Pulmonary artery endothelial cell (primary cell): Measurements from ENCODE around the gene ADAMTS3. TPM values are rescaled to one million over a fixed set of nuclear protein-coding genes. Genes with fewer than 3 reads are reported as not detected.
"Not testable (repeated sequence)": the region's sequence is repeated elsewhere in the genome, so short reads cannot be mapped to it uniquely, and the experiment has no call there.

ENCODE experiments used
- DNase-seq: peaks from one replicate; pipeline ENCODE4 v3.0.0-alpha.2; 2011; ENCODE audit warnings: low read depth, low spot score
- total RNA-seq: library from RNA; depleted of rRNA; stranded (reverse); fragments of >200 nt; gene quantifications from 2 replicates; pipeline ENCODE4 v1.2.3, GENCODE V29; 2014

The ADAMTS3 gene
- total RNA-seq, 1 donor from 2014 or later = 5.2 TPM

DNA sequence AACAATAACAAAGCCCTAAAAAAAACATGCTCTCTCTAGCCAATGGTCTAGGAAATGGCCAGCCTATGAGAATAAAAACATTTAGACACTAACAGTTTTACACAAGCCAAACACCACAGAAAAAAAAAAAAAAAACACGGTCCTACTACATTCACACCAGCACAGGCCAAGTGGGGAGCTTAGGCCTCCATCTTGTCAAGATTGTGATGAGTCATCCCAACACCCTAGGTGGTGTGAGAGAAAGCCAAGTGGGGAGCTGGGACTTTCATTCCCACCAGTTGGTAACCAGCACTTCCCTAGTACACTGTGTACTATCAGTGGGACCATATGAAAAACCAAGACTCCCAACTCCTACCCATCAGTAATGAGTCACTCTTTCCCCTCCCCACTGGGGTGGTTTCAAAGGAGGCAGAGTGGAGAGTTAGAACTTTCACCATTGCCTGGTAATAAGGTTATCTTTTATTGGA lies 95.6 kb downstream of the ADAMTS3 start:
- no peak for DNase-seq

DNA sequence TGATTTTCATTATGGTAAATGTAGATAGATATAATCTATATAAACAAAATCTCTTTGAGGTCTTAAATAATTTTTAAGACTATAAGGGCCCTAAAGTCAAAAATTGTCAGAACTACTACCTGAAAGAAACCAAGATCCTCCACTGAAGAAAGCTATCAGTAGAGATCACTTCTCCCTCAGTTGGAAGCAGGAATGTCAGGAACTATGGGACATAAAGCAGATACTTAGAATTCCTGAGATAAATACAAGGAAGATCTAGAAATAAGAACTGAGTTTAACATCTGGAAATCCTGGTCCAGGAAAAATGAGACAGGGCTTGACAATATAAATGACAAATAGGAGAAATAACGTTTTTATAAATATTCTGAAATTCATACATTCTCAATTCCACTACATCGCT lies 97.2 kb downstream of the ADAMTS3 start:
- no peak for DNase-seq

DNA sequence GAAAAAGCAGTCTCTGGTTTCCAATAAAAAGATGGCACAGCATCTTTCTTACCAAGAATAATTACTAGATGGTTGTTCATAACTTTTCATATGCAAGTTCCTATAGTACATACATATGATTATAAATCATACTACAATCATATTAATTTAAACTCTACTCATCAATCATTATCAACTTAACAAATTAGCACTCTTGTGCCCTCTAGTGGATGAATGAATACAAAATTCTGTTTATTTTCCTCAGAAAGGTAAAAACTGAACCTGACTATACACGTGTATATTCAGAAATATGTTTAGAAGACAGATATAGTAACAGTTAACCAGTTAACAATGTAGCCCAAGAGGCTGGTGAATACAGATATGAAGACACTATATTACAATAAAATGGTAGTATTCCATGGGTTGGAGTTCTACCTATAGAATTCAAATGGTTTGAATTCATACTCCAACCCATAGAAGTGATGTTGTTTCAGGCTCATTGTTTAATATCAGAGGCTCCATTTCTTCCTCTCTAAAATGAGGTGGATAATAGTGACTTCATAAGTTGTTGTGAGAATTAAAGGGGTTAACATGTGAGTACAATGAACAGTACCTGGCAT lies 100.0 kb downstream of the ADAMTS3 start:
- DNase-seq = no peak

DNA sequence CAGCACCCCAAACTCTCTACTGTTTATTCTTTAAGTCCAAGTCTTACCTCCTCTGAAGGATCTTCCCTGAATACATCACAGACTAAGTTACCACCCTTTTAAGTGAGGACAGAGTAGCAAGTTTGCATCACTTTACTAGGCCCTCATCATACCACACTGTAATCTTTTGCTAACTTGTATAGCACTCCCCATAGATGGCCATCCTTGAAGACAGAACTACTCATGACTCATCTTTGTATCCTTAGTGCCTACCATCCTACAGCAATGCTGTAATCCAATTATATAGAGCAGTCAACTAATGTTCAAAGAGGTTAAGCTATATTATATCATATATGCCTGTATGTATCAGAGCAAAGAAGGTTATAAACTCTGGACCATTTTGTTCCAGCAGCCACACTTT lies 101.4 kb downstream of the ADAMTS3 start:
- no peak for DNase-seq

DNA sequence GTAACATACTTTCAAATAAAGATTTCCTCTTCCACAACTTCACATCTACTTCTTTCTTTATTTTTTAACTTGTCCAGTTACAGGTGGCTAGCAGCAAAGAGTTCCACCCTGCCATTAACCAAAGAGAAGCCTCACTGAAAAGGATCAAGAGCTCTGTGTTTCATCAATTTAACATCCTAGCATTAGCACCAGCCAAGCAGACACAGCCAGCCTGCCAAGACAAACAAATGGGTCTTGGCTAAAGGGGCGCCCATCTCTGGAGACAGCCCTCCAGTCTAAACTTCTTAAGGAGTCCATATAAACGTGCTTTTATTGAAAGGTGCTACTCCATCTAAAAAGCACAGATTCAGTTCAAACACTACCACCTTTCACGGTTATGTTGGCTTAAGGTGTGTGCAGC lies 105.3 kb downstream of the ADAMTS3 start:
- DNase-seq = no peak

DNA sequence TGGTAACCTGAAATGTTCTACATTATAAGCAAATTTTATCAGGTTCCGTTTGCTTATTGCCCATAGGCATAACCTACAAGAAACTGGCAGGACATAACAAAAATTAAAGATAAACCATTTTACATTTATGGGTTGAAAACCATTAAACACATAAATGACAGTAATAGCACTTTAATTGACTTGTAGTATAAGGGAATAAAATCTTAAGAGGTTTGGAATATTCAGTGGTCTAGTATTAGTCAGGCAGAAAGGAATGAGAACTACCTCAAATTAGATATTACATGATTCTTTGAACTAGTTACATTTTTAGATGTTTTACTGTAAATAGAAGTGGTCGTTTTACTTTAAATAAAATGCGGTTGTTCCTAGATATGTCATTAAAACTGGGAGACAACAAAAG lies 111.9 kb downstream of the ADAMTS3 start:
- DNase-seq = no peak

DNA sequence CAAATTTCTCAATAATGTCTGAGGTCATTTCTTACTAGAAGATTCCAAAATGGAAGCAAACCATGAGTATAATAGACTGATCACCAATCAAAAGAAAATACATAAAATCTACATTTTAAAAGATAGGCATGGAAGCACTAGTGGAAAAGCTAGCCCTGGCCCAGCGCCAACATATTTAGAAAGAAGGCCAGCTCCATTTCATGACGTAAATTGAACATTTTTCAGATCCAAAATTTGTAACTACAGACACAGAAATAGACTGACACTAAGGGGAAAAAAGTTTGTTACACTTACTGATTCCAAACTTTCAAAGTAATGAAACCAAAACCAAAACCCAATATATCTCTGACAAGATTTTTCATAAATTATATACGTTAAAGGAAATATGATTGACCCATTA lies 117.7 kb downstream of the ADAMTS3 start:
- DNase-seq = no peak

DNA sequence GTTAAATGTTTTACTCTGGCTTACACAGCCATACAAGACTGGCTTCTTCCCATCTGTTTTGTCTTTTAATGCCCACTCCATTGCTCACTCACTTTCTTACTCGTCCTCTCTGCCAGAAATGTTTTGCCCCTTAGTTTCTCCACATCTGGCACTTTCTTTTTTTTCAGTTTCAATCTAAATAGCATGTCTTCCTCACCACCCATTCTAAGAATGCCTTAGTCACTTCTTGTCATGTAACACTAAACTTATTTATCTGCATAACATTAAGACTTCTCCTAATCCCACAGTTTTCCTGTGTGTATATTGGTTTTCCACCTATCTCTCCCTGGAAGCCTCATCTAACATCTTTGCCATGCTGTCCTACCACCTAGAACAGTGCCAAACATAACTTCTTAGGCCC lies 119.3 kb downstream of the ADAMTS3 start:
- no peak for DNase-seq

DNA sequence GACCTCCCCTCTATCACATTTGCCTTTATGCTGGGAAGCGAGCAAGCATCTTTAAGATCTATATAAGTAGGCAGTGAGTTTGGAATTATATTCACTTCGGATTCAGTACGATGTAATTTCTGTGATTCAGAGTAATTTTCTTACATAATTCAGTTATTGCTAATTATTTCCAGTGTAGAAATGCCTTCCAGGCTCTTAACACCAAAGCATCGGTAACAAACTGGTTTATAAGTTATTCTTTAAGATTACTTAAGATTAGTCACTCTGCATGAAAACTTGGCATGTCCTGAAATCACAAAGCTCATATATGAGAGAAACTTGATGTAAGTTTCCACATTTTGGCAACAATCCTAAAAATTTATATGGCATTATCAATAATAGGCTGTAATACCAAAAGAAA lies 120.8 kb downstream of the ADAMTS3 start:
- DNase-seq = no peak

DNA sequence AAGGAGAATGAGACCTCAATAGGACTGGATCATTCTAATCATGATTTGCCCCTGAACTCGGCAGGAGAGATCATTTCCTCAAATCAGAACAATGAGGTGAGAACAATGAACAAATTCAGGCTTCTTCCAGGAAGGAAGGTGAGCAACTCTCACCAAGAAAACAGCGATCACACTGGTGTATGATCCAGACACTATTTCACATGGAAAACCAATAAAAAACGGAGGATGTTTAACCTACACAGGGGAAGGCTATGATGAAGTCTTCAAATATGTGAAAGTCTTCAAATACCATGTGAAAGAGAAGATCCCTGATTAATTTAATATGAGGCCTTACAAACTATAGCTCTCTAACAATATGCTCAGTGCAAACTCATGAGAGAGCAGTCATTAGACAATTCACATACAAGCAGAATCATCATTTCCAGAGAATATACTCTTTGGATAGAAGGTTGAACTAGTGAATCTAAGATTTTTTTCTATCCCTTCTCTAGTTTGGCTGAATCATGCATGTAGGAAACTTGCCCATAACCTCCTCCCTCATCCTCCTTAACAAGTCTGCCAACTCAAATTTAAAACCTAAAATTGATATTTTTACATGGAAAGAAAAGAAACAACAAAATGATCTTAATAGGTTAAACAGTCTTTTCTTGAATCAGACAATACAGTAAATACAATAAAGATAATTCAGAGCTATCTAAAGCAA lies 122.5 kb downstream of the ADAMTS3 start:
- DNase-seq = no peak

DNA sequence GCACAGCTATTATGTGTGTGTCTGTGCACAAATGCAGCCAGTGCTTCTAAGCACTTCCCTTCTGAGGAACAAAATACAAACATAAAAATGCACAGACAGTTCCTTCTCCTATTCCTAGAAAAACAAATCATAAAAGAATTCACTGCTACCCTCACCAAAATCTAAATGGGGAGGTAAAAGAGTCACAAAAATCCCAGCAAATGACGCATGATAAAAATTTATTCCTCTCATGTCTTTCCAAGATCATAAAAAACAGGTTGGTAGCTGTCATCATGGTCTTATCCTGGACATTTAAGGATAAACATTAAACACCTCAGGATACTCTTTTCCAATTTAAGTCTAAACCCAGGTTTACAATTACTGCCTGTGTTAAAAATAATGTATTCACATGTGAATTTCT lies 124.9 kb downstream of the ADAMTS3 start:
- DNase-seq = no peak

DNA sequence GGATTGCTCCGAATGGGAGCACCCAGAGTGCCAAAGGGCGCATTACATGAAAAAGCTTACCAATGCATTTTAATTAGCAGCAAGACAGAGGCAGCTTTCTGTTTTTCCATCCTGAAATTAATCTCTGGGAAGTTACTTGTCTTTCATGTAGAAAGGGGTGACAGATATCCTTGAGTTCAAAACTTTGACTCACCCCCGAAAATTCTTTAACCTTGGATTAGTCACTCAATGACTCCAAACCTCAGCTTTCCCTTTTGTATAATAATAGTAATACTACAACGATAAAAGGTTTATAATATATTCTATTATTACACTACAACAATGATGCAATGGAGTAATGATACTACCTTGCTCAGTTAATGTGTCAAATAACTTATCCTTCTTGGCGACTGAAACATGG lies 126.3 kb downstream of the ADAMTS3 start:
- no peak for DNase-seq

DNA sequence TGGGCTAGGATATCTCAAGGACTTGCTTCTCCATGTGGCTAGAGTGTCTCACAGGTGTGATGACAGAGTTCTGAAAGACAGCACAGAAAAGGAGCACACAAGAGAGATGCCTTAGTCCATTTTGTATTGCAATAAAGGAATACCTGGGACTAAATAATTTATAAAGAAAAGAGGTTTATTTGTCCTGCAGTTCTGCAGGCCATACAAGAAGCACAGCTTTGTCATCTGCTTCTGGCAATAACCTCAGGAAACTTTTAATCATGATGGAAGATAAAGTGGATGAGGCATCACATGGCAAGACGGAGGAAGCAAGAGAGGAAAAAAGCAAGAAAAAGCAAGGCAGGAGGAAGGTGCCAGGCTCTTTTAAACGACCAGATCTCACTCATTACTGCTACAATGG lies 126.9 kb downstream of the ADAMTS3 start:
- no peak for DNase-seq

DNA sequence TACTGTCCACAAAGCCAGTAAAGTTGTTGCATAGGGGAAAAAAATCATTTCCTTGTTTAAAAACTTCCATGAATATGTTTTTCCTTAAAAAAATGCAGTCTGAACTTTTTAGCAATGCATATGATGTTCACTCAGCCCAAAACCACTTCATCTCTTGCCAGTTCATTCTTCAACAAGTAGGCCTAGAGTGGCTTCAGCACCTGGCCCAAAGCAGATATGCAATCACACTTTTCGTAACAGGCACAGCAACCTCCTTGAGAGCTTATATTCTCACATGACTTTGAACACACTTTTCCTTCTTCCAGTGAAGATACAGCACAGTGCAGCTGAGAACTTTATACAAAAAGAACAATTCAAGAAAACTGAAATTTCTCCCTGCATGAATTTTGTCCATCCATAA lies 128.6 kb downstream of the ADAMTS3 start:
- DNase-seq = no peak

DNA sequence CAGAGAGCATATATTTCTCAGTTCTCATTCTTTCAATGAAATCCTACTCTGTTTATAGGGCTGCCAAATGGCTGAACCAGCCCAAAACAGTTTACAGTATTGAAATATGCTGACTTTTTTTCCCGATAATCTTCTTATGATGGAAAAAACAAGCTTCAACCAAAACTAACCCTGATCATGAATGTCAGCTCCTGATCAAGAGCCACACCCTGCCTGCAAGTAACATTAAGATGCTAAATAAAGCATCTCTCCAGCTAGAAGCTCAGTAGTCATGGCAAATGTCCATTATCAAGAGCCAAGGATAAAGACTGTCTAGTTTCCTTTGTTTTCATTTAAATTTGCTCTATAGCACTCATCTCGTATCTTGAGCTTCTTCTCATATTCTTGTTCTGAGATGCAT lies 136.0 kb downstream of the ADAMTS3 start:
- DNase-seq = no peak

DNA sequence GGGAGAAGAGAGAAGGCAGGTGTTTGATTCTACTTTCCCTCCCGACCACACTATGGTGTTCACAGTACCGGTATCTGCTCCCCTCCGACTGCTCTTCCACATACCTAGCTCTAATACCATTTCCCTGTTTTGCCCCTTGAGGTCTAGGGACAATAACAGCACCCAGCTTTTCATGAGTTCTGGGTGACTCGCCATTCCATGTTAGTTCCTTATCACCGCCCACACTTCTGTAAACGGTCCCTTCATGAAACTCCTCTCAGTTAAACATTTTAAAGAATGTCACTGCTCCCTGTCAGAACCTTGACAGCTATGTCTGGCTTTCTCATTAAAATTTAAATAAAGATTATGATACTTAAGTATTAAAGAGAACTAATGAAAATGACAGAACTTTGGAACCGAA lies 136.7 kb downstream of the ADAMTS3 start:
- DNase-seq = no peak

DNA sequence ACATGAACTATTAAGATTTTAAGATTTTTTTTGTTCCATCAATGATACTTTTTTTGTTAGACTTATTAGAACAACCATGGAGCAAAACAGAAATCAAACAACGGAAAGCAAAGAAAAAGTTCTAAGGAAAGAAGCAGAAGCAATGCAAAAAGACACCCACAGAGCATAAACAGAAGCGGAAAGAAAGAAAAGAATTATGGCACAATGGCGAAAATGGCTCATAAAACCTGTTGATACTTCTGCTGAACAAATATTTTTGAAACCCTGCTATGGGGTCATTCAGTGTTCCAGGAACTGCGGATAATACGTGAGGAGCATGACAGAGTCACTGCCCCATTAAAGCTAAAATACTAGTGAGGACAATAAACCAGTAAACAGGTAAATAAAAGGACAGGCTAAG lies 138.0 kb downstream of the ADAMTS3 start:
- no peak for DNase-seq

DNA sequence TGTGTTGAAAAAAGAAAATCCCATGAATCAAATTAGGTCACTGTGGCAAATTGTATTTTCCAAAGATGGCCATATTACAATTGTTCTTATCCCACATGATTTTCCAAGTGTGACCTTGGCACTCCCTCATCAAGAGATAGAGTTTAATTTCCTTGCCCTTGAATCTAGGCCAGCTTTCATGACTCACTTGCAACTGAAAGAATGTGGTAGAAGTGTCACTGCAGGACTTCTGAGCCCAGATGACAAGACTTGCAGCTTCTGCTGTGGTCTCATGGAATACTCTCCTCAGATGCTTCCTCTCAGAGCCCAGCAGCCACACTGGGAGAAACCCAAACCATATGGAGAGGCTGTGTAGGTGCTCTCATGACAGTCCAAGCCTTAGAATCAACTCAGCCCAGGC lies 139.0 kb downstream of the ADAMTS3 start:
- DNase-seq = no peak

DNA sequence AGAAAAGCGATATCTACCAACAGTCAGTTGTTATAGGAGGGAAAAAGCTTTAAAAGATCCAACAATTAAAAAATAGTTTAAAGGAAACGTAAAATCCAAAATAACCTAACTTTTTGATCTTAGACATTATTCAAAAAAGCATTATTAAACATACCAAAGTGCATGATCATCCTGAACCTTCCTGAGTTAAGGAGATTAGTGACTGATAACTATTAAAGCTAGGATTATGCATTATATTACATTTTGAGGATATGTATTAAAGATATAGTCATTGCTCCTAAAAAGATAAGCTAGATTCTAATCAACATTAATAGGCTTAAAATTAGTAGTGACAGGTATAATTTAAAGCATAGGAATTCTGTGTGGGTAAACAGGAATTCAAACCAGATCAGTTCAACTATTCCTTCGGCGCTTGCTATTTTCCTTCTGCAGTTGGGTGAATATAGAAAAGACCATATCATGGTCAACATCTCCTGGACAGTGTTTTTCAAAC lies 139.6 kb downstream of the ADAMTS3 start:
- DNase-seq = no peak

DNA sequence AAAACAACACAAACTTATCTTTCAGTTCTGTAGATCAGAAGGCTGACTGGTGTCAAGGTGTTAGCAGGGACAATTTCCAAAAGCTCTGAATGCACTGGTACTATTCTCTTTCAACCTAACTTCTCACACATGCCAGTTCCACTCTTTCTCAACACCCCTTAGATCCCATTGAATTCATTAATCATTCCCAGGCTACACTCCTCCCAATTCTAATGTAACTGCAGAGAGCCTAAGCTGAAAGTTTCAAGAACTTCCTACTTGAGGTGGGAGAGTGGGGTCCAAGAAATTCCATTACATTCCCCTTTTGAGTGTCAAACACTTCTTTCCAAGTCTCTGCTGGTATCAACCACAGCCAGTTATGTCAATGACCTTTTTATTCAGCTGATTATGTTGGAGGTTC lies 142.0 kb downstream of the ADAMTS3 start:
- DNase-seq = no peak

DNA sequence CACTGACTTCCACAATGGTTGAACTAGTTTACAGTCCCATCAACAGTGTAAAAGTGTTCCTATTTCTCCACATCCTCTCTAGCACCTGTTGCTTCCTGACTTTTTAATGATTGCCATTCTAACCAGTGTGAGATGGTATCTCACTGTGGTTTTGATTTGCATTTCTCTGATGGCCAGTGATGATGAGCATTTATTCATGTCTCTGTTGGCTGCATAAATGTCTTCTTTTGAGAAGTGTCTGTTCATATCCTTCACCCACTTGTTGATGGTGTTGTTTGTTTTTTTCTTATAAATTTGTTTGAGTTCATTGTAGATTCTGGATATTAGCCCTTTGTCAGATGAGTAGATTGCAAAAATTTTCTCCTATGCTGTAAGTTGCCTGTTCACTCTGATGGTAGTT lies 143.1 kb downstream of the ADAMTS3 start:
- not testable (repeated sequence) for DNase-seq

DNA sequence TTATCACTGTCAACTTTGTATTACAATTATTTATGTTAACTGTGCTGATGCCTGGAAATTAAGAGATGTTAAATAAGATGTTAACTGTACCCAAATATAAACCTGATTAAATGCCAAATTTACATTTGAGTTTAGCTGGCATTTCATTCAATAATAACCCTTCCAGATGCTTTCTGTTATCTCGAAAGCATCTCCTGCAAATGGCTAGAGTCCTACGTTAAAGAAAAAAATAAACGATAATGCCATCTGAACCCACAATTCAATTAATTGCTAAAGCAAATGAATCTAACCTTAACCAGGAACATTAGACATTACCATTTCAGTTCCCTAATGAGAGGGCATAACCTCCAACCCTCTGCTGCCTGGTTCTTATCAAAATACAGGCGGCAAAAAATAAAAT lies 145.0 kb downstream of the ADAMTS3 start:
- DNase-seq = no peak

DNA sequence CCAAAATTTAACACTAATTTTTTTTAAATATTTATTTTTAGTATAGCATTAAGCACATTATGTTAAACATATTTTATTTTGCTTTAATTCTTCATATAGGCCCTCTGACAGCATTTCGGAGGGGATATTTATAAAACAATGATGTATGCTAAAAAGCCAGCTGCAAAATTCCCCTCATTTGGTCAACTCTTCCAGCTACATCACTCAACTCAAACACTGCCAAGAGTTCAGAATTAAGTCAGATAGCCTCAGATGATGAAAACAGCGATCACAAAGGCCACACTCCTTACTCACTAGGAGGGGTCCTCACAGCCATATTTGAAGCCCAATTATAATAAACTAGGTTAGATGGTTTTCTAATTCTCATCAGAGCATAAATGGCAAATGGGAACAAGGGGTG lies 146.6 kb downstream of the ADAMTS3 start:
- no peak for DNase-seq
